Stomach smooth muscle (tissue), 2 donors: ENCODE data around the gene GRIN3B.

Experiments used
- H3K27ac ChIP-seq: one replicate; pipeline ENCODE4 v1.7.0; 2013; ENCODE audit warnings: mild to moderate bottlenecking, low read length, inconsistent platforms
- H3K27me3 ChIP-seq, 2 donors: one replicate each; pipeline ENCODE4 v1.7.0; 2013; ENCODE audit warnings: low read length in 2 of 2; ENCODE audit not compliant: insufficient read depth in 2 of 2, control insufficient read depth in 1 of 2
- H3K36me3 ChIP-seq, 2 donors: one replicate each; pipeline ENCODE4 v1.7.0; 2013; ENCODE audit warnings: low read length in 2 of 2; ENCODE audit not compliant: control insufficient read depth in 2 of 2, insufficient read depth in 2 of 2
- H3K4me1 ChIP-seq: one replicate; pipeline ENCODE4 v1.7.0; 2013; ENCODE audit warnings: low read length; ENCODE audit not compliant: control insufficient read depth, insufficient read depth
- H3K4me3 ChIP-seq, 2 donors: one replicate each; pipeline ENCODE4 v1.7.0; 2013; ENCODE audit warnings: low read length in 2 of 2
- H3K9ac ChIP-seq, 2 donors: one replicate each; pipeline ENCODE4 v1.7.0; 2013; ENCODE audit warnings: low read length in 2 of 2, mild to moderate bottlenecking in 1 of 2
- H3K9me3 ChIP-seq, 2 donors: one replicate each; pipeline ENCODE4 v1.7.0; 2013; ENCODE audit warnings: low read length in 2 of 2; ENCODE audit not compliant: control insufficient read depth in 2 of 2
- donor health status: healthy.
- donor health status: Pancreatic carcinoma.

Gene GRIN3B

DNA sequence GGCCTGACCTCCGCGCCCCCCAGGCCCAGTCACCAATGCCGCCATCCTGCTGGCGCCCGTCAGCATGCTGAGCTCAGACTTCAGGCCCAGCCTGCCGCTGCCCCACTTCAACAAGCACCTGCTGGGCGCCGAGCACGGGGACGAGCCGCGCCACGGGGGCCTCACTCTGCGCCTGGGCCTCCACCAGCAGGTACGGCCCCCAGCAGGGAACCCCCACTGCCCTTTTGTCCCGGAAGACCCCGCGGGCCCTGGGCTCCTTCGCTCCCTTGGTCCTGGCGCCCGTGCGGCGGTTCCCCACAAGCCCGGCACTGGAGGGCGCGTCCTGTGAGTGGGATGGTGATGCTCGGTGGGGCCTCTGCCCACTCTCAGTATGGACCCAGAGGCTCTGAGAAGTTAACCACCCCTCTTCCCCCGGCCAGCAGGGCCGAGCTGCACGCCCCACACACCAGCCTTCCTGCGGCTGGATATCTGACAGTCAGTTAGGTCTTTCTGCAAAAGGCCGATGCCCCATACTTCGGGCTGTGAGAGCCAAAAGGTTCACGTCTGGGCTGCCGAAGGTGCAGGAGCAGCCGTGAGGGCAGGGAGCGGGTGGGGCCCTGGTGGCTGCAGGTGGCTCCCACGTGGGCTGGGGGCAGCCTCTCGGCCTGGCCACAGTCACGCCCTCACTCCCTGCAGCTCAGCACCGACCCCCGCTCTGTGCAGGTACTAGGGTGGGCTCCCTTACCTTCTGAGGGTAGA, 8.1 kb upstream of the GRIN3B start:
- no peak overlapping the region for H3K4me3 ChIP-seq
- peaks cover 18 to 19% of the 10 kb centered on the region in 2 donors for H3K27me3 ChIP-seq
- peaks cover 7% of the 10 kb centered on the region for H3K4me1 ChIP-seq
- H3K9me3 ChIP-seq, result no peaks in the 10 kb centered on the region
- no peak overlapping the region for H3K27ac ChIP-seq
- peaks cover 7 to 14% of the 10 kb centered on the region in 2 donors for H3K36me3 ChIP-seq
- no peak overlapping the region for H3K9ac ChIP-seq

DNA sequence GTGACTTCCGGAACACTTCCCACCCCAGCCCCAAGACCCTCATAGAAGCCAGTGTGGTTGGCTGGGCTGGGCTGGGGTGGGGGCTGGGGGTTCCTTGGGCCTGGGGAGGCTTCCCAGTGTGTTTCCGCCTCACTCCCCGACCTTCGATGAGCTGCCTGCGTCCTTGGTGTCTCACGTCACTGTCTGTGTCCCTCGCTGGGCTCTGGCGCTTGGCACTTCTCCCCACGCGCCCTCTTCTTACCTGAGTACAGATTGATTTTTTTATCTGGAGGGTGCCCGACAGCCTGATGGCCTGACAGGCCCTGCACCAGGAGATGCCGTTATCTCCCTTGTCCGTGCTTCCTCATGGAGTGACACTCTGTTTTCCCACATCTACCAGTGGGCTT, 7.6 kb upstream of the GRIN3B start:
- Histone ChIP-seq H3K27ac (no peak overlapping the region), H3K9ac (no peak overlapping the region), H3K4me3 (no peak overlapping the region), H3K9me3 (no peaks in the 10 kb centered on the region), H3K4me1 (peaks cover 7% of the 10 kb centered on the region), H3K27me3 (peaks cover 23 to 24% of the 10 kb centered on the region in 2 donors), H3K36me3 (peaks cover 7 to 11% of the 10 kb centered on the region in 2 donors)

DNA sequence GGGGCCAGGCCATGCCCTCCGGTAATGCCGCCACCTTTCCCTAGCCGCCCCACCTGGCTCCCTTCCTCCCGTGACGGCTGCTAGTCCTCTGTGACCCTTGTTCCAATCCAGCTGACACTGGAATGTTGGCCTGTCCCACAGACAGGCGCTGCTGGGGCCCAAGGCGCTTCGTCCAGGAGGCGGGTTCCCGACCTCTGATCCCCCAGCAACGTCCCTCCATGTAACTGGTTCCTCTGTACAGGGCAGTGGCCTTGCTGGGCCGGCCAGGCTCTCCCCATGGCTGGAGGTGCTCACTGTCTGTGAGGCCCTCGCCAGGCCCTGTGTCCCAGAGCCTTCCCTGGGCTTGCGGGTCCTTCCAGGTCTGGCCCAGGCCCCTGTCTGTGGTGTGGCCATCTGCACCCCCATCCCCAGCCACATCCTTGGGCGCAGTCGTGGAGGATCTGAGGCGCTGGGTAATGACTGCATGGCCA, 6.8 kb upstream of the GRIN3B start:
- Histone ChIP-seq H3K9ac (no peak overlapping the region), H3K9me3 (no peaks in the 10 kb centered on the region), H3K27me3 (peaks cover 27 to 30% of the 10 kb centered on the region in 2 donors), H3K27ac (no peak overlapping the region), H3K36me3 (peaks cover 7 to 11% of the 10 kb centered on the region in 2 donors), H3K4me3 (no peak overlapping the region), H3K4me1 (peaks cover 7% of the 10 kb centered on the region)

DNA sequence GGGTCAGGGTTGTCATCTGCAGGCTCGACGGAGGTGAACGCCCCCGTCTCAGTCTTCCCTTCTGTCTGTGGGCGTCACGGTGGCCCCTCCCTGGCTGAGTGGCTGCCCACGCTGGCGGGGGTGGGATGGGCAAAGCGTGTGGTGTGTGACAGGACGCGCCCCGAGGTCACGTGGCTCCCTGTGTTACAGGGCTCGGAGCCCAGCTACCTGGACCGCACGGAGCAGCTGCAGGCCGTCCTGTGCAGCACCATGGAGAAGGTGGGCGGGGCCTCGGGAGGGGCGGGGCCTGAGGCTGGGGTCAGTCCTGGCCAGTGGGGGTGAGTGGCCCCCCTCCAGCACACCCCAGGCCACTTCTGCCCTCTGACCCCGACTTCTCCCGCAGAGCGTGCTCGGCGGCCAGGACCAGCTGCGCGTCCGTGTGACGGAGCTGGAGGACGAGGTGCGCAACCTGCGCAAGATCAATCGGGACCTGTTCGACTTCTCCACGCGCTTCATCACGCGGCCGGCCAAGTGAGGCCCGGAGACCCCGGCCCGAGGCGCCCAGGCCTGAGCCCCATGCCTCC, 6.3 kb upstream of the GRIN3B start:
- no peak overlapping the region for H3K27ac ChIP-seq
- H3K4me3 ChIP-seq, result no peak overlapping the region
- peaks cover 7% of the 10 kb centered on the region for H3K4me1 ChIP-seq
- H3K27me3 ChIP-seq, result peaks cover 32 to 34% of the 10 kb centered on the region in 2 donors
- H3K9me3 ChIP-seq, result no peaks in the 10 kb centered on the region
- H3K36me3 ChIP-seq, result peaks cover 7 to 11% of the 10 kb centered on the region in 2 donors
- no peak overlapping the region for H3K9ac ChIP-seq

DNA sequence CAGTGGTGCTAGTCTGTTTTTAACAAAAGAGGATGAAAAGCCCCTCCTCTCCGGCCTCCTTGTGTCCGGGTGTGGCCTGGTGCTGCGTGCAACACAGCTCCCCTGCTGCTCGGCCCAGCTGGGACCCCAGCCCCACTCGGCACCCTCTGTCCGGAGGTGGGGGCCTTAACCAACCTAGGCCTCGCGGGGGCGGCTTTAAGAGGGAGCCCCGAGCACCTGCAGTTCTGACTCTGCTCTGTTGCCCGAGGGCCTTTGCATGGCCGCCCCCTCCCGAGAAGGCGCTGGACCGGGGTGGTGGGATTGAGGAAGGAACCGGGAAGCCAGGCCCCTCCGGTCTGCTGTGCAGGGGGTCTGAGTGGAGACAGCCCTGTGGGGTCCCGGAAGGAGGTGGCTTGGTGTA, 5.7 kb upstream of the GRIN3B start:
- Histone ChIP-seq H3K9ac (no peak overlapping the region), H3K27me3 (peaks cover 38 to 40% of the 10 kb centered on the region in 2 donors), H3K4me3 (no peak overlapping the region), H3K4me1 (peaks cover 7% of the 10 kb centered on the region), H3K36me3 (peaks cover 7 to 11% of the 10 kb centered on the region in 2 donors), H3K27ac (no peak overlapping the region), H3K9me3 (no peaks in the 10 kb centered on the region)

DNA sequence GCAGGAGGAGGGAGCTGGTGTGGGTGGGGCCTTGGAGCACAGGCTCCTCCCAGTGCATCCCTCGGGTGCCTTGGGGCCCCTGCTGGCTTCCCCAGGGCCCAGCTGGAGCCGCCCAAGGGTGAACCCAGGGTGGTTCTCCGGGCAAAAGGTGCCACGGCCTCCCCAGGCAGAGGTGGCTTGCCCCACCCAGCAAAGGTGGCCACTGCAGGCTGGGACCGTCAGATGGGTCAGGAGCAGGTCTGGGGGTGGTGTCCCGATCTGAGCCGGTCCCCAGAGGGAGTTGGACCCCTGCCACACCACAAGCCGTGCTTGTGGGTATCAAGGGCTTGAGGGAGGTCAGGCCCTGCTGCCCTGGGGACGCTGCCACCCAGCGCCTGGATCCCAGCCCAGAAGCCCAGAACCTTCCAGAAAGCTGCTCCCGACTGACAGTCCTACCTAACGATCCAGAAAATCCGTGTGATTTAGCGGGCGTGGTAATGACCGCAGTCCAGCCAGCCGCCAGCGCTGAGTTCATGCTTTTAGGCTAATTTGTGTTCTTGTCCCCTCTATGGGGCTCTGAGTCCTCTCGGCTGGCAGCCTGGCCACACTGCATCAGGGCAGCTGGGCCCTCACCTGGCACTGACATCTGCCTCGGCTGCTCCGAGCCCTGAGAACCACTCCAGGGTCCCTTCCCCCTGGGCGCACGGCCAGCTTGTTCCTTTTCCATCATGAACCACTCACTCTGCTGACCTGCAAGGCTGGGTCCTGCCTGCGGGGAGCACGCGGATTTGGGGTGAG, 5.0 kb upstream of the GRIN3B start:
- Histone ChIP-seq H3K4me3 (no peak overlapping the region), H3K27ac (no peak overlapping the region), H3K9me3 (no peaks in the 10 kb centered on the region), H3K36me3 (peaks cover 5 to 6% of the 10 kb centered on the region in 2 donors), H3K9ac (no peak overlapping the region), H3K27me3 (peaks cover 39 to 42% of the 10 kb centered on the region in 2 donors), H3K4me1 (peaks cover 9% of the 10 kb centered on the region)

DNA sequence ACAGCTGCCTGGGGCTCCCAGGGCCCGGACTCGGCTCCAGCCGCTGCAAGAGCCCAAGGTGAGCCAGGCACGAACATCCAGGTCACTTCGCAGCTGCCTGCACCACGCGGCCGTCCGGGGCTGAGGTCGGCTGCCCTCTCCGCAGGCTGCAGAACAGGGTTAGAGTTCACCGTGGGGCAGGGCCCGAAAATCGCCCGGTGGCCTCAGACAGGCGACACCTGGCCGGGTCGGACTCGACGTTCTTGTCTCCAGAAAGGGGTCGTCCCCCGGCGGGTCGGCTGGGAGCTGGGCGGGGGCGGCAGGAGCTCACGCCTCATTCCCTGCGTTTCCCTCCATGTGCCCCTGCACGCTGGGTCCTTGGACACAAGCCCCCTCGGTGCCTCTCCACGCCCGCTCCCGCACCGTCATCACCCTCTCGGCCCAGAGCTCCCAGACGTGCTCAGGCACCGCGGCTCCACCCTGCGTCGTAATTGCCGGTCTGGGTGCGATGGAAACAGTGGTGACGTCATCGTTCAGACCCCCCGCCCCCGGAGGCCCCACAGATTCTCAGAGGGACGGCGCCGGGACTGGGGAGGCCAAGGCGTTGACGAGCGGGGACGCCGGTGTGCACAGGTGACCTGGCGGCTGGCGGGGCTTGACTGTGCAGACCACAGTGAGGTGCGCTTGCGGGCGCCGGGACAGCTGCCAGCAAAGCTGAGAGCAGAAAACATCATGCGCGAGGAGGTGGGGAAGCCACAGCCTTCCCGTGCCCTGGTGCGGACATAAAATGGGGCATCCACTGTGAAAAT, 4.0 kb upstream of the GRIN3B start:
- peaks cover 11% of the 10 kb centered on the region for H3K4me1 ChIP-seq
- H3K9me3 ChIP-seq, result no peaks in the 10 kb centered on the region
- no peak overlapping the region for H3K27ac ChIP-seq
- peaks cover 44 to 46% of the 10 kb centered on the region in 2 donors for H3K27me3 ChIP-seq
- H3K9ac ChIP-seq, result no peak overlapping the region
- H3K4me3 ChIP-seq, result no peak overlapping the region
- no peaks in the 10 kb centered on the region for H3K36me3 ChIP-seq

DNA sequence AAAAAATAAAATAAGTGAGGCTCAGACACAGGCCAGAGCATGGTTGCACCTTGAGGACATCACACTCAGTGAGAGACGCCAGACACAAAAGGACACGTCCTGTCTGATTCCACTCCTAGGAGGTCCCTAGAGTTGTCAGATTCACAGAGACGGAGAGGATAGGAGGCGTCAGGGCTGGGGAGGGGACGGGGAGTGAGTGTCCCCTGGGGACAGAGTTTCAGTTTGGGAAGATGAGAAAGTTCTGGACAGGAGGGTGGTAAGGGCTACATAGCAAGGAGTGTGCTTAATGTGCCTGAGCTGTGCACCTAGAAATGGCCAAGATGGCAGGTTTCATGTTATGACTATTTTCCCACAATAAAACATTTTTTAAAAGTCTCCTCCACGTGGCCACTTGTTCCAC, 2.2 kb upstream of the GRIN3B start:
- Histone ChIP-seq H3K27me3 (peaks cover 56 to 58% of the 10 kb centered on the region in 2 donors), H3K27ac (no peak overlapping the region), H3K9ac (no peak overlapping the region), H3K4me3 (no peak overlapping the region), H3K4me1 (peaks cover 17% of the 10 kb centered on the region), H3K36me3 (no peaks in the 10 kb centered on the region), H3K9me3 (no peaks in the 10 kb centered on the region)

DNA sequence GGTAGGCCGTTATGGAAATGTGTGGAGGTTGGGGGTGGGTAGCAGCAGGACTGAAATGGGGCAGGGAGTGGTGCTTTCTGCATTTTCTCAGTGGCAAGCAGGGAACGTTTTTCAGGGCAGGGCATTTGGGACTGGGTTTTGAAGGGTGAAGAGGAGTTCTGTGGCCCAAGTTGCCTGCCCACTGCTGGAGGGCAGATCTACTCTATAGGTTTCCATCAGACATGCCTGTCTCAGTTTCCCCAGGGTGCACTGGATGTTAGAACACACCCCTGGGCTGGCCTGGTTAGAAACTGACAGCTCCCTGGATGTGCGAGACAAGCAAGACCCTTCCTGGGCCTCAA, 870 bp upstream of the GRIN3B start:
- Histone ChIP-seq H3K27me3 (peaks cover 56 to 60% of the 10 kb centered on the region in 2 donors), H3K4me1 (peaks cover 17% of the 10 kb centered on the region), H3K9ac (no peak overlapping the region), H3K36me3 (no peaks in the 10 kb centered on the region), H3K9me3 (no peaks in the 10 kb centered on the region), H3K4me3 (no peak overlapping the region), H3K27ac (no peak overlapping the region)
